SK-N-SH treated with all-trans-retinoic acid at 6 μM for 48 hours (cell line): ENCODE data around the gene NBAS.
A peak's percentile ranks its signal among the peaks of the same experiment; 100 is the strongest.

Experiments used
- ATAC-seq: fragments of 200-7000 bp; cut with Tn5 transposase; 3 replicates; pipeline ENCODE4 v1.9.1; 2020; ENCODE audit warnings: mild to moderate bottlenecking, moderate library complexity
- ARNTL ChIP-seq: fragments of 450-650 bp; formaldehyde crosslinking; IDR thresholded peaks from 2 replicates; pipeline ENCODE4 v1.5.0; 2020; ENCODE audit warnings: low read depth, mild to moderate bottlenecking, moderate library complexity, borderline replicate concordance
- BACH2 ChIP-seq: fragments of 250-450 bp; sonication (Bioruptor Pico); IDR thresholded peaks from 2 replicates; pipeline ENCODE4 v1.9.0; 2021; ENCODE audit warnings: mild to moderate bottlenecking, borderline replicate concordance
- CREB5 ChIP-seq: fragments of 250-450 bp; sonication (Bioruptor Pico); IDR thresholded peaks from 2 replicates; pipeline ENCODE4 v1.5.1; 2020; ENCODE audit warnings: low read depth, mild to moderate bottlenecking, moderate library complexity
- CSDC2 ChIP-seq: fragments of 250-450 bp; sonication (Bioruptor Pico); IDR thresholded peaks from 2 replicates; pipeline ENCODE4 v1.5.0; 2020; ENCODE audit warnings: mild to moderate bottlenecking, moderate library complexity
- CSRNP3 ChIP-seq: fragments of 250-450 bp; sonication (Bioruptor Pico); IDR thresholded peaks from 2 replicates; pipeline ENCODE4 v1.5.1; 2021; ENCODE audit warnings: mild to moderate bottlenecking, moderate library complexity
- ESRRG ChIP-seq: fragments of 250-450 bp; sonication (Bioruptor Pico); IDR thresholded peaks from 2 replicates; pipeline ENCODE4 v1.6.1; 2021; ENCODE audit warnings: mild to moderate bottlenecking
- GLIS3 ChIP-seq: fragments of 250-450 bp; sonication (Bioruptor Pico); IDR thresholded peaks from 2 replicates; pipeline ENCODE4 v1.5.0; 2020; ENCODE audit warnings: mild to moderate bottlenecking, moderate library complexity
- ISL1 ChIP-seq: fragments of 250-450 bp; sonication (Bioruptor Pico); IDR thresholded peaks from 2 replicates; pipeline ENCODE4 v2.1.2; 2022; ENCODE audit warnings: mild to moderate bottlenecking, moderate library complexity
- OSR1 ChIP-seq: fragments of 250-450 bp; sonication (Bioruptor Pico); IDR thresholded peaks from 2 replicates; pipeline ENCODE4 v1.8.0; 2022; ENCODE audit warnings: moderate library complexity, mild to moderate bottlenecking, inconsistent platforms
- PATZ1 ChIP-seq: fragments of 250-450 bp; sonication (Bioruptor Pico); IDR thresholded peaks from 2 replicates; pipeline ENCODE4 v1.8.0; 2020; ENCODE audit warnings: mild to moderate bottlenecking, moderate library complexity, borderline replicate concordance
- POU6F1 ChIP-seq: fragments of 250-450 bp; sonication (Bioruptor Pico); IDR thresholded peaks from 2 replicates; pipeline ENCODE4 v1.8.0; 2021; ENCODE audit warnings: low read depth, mild to moderate bottlenecking, moderate library complexity, borderline replicate concordance
- PPARA ChIP-seq: fragments of 250-450 bp; sonication (Bioruptor Pico); IDR thresholded peaks from 2 replicates; pipeline ENCODE4 v1.5.0; 2020; ENCODE audit warnings: mild to moderate bottlenecking, borderline replicate concordance
- RARB ChIP-seq: fragments of 250-450 bp; sonication (Bioruptor Pico); IDR thresholded peaks from 2 replicates; pipeline ENCODE4 v1.8.0; 2021; ENCODE audit warnings: mild to moderate bottlenecking, moderate library complexity
- SNAI2 ChIP-seq: fragments of 250-450 bp; sonication (Bioruptor Pico); IDR thresholded peaks from 2 replicates; pipeline ENCODE4 v1.5.0; 2020; ENCODE audit warnings: mild to moderate bottlenecking, moderate library complexity
- TCF4 ChIP-seq: fragments of 250-450 bp; sonication (Bioruptor Pico); IDR thresholded peaks from 2 replicates; pipeline ENCODE4 v1.8.0; 2021; ENCODE audit warnings: mild to moderate bottlenecking, moderate library complexity, borderline replicate concordance
- TOX ChIP-seq: fragments of 250-450 bp; sonication (Bioruptor Pico); IDR thresholded peaks from 2 replicates; pipeline ENCODE4 v1.8.0; 2021; ENCODE audit warnings: mild to moderate bottlenecking, moderate library complexity, borderline replicate concordance
- TSHZ2 ChIP-seq: fragments of 250-450 bp; sonication (Bioruptor Pico); IDR thresholded peaks from 2 replicates; pipeline ENCODE4 v1.5.0; 2020; ENCODE audit warnings: mild to moderate bottlenecking, moderate library complexity
- ZC3H10 ChIP-seq: fragments of 250-450 bp; sonication (Bioruptor Pico); IDR thresholded peaks from 2 replicates; pipeline ENCODE4 v1.5.1; 2021; ENCODE audit warnings: mild to moderate bottlenecking, moderate library complexity
- ZFP3 ChIP-seq: fragments of 250-450 bp; sonication (Bioruptor Pico); IDR thresholded peaks from 2 replicates; pipeline ENCODE4 v1.5.0; 2020; ENCODE audit warnings: mild to moderate bottlenecking, moderate library complexity
- ZFP30 ChIP-seq: fragments of 450-650 bp; formaldehyde crosslinking; IDR thresholded peaks from 2 replicates; pipeline ENCODE4 v1.5.0; 2022; ENCODE audit warnings: mild to moderate bottlenecking, moderate library complexity
- ZNF565 ChIP-seq: fragments of 450-650 bp; formaldehyde crosslinking; conservative IDR thresholded peaks from 2 replicates; pipeline ENCODE4 v1.5.0; 2020; ENCODE audit warnings: low read depth, mild to moderate bottlenecking, moderate library complexity
- ZNF70 ChIP-seq: fragments of 450-650 bp; formaldehyde crosslinking; IDR thresholded peaks from 2 replicates; pipeline ENCODE4 v1.5.0; 2020; ENCODE audit warnings: mild to moderate bottlenecking, moderate library complexity
- ZNF8 ChIP-seq: fragments of 450-650 bp; formaldehyde crosslinking; IDR thresholded peaks from 2 replicates; pipeline ENCODE4 v1.5.0; 2020; ENCODE audit warnings: mild to moderate bottlenecking, moderate library complexity

Gene NBAS

GRCh38 chr2:15198051-15198450 is 363.1 kb downstream of the NBAS start:
- TF ChIP-seq TSHZ2 (CRISPR knock-in tag) = no peak
- no peak for TF ChIP-seq TOX (CRISPR knock-in tag)
- no peak for TF ChIP-seq TCF4 (CRISPR knock-in tag)
- TF ChIP-seq ESRRG = no peak
- TF ChIP-seq SNAI2 (CRISPR knock-in tag) = no peak
- TF ChIP-seq ZNF8 (CRISPR knock-in tag) = no peak
- no peak for TF ChIP-seq ZNF70 (CRISPR knock-in tag)
- TF ChIP-seq BACH2 (CRISPR knock-in tag) = no peak
- no peak for TF ChIP-seq ZC3H10 (CRISPR knock-in tag)
- TF ChIP-seq ZNF565 = no peak
- TF ChIP-seq ISL1 (CRISPR knock-in tag) = no peak
- no peak for TF ChIP-seq CSDC2 (CRISPR knock-in tag)
- TF ChIP-seq PPARA (CRISPR knock-in tag) = no peak
- no peak for TF ChIP-seq CREB5 (CRISPR knock-in tag)
- no peak for TF ChIP-seq OSR1 (CRISPR knock-in tag)
- TF ChIP-seq GLIS3 (CRISPR knock-in tag) = no peak
- TF ChIP-seq RARB (CRISPR knock-in tag) = no peak
- no peak for ATAC-seq

GRCh38 chr2:15195813-15196212 is 365.3 kb downstream of the NBAS start:
- ATAC-seq = no peak
- TF ChIP-seq OSR1 (CRISPR knock-in tag) (no peak), ZNF8 (CRISPR knock-in tag) (no peak), ZC3H10 (CRISPR knock-in tag) (no peak), ARNTL (CRISPR knock-in tag) (no peak), ZFP30 (no peak), TOX (CRISPR knock-in tag) (no peak), POU6F1 (no peak)

GRCh38 chr2:15191789-15192188 is 369.3 kb downstream of the NBAS start:
- no peak for TF ChIP-seq ZNF8 (CRISPR knock-in tag)
- ATAC-seq = no peak

- peak; percentile 55 for ATAC-seq
- TF ChIP-seq BACH2 (CRISPR knock-in tag) = no peak
- no peak for TF ChIP-seq GLIS3 (CRISPR knock-in tag)
- TF ChIP-seq ISL1 (CRISPR knock-in tag) = no peak
- no peak for TF ChIP-seq SNAI2 (CRISPR knock-in tag)
- TF ChIP-seq RARB (CRISPR knock-in tag) = no peak
- TF ChIP-seq ZC3H10 (CRISPR knock-in tag) = no peak
- TF ChIP-seq ZNF8 (CRISPR knock-in tag) = no peak
- no peak for TF ChIP-seq TCF4 (CRISPR knock-in tag)
- no peak for TF ChIP-seq PPARA (CRISPR knock-in tag)
- no peak for TF ChIP-seq ZNF565
- no peak for TF ChIP-seq ZNF70 (CRISPR knock-in tag)
- no peak for TF ChIP-seq CREB5 (CRISPR knock-in tag)
Measured at GRCh38 chr2:15189216-15189615, 371.9 kb downstream of the NBAS start.

- no peak for ATAC-seq
- TF ChIP-seq CSDC2 (CRISPR knock-in tag) (no peak), ZNF70 (CRISPR knock-in tag) (no peak), ZC3H10 (CRISPR knock-in tag) (no peak), PATZ1 (CRISPR knock-in tag) (no peak), TOX (CRISPR knock-in tag) (no peak), CSRNP3 (no peak), ISL1 (CRISPR knock-in tag) (no peak), ZFP3 (CRISPR knock-in tag) (no peak), RARB (CRISPR knock-in tag) (no peak), ZFP30 (no peak), PPARA (CRISPR knock-in tag) (no peak), ZNF8 (CRISPR knock-in tag) (no peak)
Measured at GRCh38 chr2:15187702-15188101, 373.4 kb downstream of the NBAS start.
